ENCODE data around the gene ZNF512B.

The ZNF512B gene

DNA sequence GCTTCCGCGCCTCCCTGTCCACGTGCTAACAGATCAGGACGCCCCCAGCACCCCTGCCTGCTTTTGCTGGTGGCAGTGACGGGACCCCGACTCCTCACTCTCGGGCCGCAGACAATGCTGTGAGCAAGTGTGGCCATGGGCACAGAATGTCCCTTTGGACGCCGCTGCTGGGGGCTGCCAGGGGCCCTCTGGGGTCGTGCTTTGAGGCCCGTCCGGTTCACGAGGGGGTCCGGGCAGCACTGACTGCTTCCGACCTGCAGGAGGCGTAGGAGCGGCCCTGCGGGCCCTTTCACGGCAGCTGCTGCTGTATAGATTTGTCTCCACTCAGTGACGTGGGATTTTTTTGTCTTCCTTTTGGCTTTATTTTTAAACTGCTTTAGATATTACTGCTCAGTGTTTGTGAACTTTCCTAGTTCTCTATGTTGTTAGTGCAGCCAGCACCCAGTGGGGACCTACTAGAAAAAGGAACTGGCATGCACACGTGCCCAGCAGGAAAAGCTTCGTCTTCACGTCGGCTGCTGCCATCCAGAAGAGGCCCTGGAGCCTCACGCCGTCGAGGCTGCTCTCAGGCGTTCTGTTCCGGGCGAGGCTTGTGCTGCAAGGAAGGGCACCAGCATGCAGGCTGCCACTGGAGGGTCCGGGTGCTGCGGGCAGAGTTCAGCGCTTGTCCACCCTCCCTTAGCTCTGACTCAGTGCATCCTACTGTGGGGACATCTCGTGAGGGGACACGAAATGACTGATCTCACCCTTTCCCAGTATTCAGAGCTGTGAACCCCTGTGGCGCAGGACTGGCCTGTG is 35.3 kb downstream of the ZNF512B start:
- no peaks in the 10 kb centered on the region for H3K9me3 ChIP-seq (ENCODE audit: low read length)
- H3K4me2 ChIP-seq (ENCODE audit: low read length) = no peak overlapping the region
- H3K9me2 ChIP-seq (ENCODE audit: low read depth, low read length) = no peaks in the 10 kb centered on the region
- TF ChIP-seq, protein P1, sequence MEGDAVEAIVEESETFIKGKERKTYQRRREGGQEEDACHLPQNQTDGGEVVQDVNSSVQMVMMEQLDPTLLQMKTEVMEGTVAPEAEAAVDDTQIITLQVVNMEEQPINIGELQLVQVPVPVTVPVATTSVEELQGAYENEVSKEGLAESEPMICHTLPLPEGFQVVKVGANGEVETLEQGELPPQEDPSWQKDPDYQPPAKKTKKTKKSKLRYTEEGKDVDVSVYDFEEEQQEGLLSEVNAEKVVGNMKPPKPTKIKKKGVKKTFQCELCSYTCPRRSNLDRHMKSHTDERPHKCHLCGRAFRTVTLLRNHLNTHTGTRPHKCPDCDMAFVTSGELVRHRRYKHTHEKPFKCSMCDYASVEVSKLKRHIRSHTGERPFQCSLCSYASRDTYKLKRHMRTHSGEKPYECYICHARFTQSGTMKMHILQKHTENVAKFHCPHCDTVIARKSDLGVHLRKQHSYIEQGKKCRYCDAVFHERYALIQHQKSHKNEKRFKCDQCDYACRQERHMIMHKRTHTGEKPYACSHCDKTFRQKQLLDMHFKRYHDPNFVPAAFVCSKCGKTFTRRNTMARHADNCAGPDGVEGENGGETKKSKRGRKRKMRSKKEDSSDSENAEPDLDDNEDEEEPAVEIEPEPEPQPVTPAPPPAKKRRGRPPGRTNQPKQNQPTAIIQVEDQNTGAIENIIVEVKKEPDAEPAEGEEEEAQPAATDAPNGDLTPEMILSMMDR (IDR thresholded peaks at IDR 0.05; ENCODE audit: low read length) = peak; percentile 63
- TF ChIP-seq EZH2 (IDR thresholded peaks at IDR 0.05; ENCODE audit: borderline replicate concordance, low read length) = no peak
- H3K36me3 ChIP-seq (ENCODE audit: insufficient read depth, low read length) = peaks cover 76% of the 10 kb centered on the region
- no peak overlapping the region for H2AFZ ChIP-seq (ENCODE audit: low read length)
- H3K9ac ChIP-seq (ENCODE audit: low read length) = no peak overlapping the region
- no peak overlapping the region for H3K27ac ChIP-seq (ENCODE audit: low read depth, low read length, poor library complexity, severe bottlenecking)
- no peaks in the 10 kb centered on the region for H4K20me1 ChIP-seq (ENCODE audit: insufficient read depth, low read length)
- no peaks in the 10 kb centered on the region for H3K27me3 ChIP-seq (ENCODE audit: insufficient read depth, low read length)
- H3K4me3 ChIP-seq (ENCODE audit: low read depth, low read length, poor library complexity, severe bottlenecking) = no peak overlapping the region
- H3K4me1 ChIP-seq (ENCODE audit: insufficient read depth, low read length, severe bottlenecking) = no peaks in the 10 kb centered on the region
- no peaks in the 10 kb centered on the region for H3K79me2 ChIP-seq (ENCODE audit: insufficient read depth, low read length)
- no peaks in the 10 kb centered on the region for H3F3A ChIP-seq (ENCODE audit: insufficient read depth, low read length)

DNA sequence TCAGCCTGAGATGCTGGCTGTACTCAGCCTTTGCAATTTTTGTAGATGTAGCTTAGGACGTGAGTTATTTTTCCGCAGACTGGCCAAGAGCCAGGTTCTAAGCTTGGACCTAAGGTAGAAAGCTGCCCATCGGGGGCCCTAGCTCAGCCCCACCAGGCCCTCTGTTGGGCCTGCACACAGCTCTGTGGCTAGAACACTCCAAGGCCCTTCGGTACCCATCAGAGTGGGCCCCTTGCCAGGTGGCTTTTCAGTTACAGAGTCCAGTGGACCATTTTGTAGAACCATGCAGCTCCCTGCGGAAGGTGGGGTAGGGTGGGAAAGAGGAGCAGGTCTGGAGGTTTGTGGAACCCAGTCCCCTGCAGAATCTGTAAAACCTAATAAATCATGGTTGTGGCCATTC is 36.1 kb downstream of the ZNF512B start:
- H3K4me3 ChIP-seq (ENCODE audit: low read depth, low read length, poor library complexity, severe bottlenecking) = no peak overlapping the region
- no peaks in the 10 kb centered on the region for H3K4me1 ChIP-seq (ENCODE audit: insufficient read depth, low read length, severe bottlenecking)
- no peaks in the 10 kb centered on the region for H3K27me3 ChIP-seq (ENCODE audit: insufficient read depth, low read length)
- TF ChIP-seq EZH2 (IDR thresholded peaks at IDR 0.05; ENCODE audit: borderline replicate concordance, low read length) = no peak
- TF ChIP-seq, protein P1 (IDR thresholded peaks at IDR 0.05; ENCODE audit: low read length) = no peak
- no peak overlapping the region for H3K27ac ChIP-seq (ENCODE audit: low read depth, low read length, poor library complexity, severe bottlenecking)
- no peaks in the 10 kb centered on the region for H3K9me3 ChIP-seq (ENCODE audit: low read length)
- H2AFZ ChIP-seq (ENCODE audit: low read length) = no peak overlapping the region
- no peaks in the 10 kb centered on the region for H3K79me2 ChIP-seq (ENCODE audit: insufficient read depth, low read length)
- H4K20me1 ChIP-seq (ENCODE audit: insufficient read depth, low read length) = no peaks in the 10 kb centered on the region
- no peaks in the 10 kb centered on the region for H3F3A ChIP-seq (ENCODE audit: insufficient read depth, low read length)
- H3K9me2 ChIP-seq (ENCODE audit: low read depth, low read length) = no peaks in the 10 kb centered on the region
- H3K9ac ChIP-seq (ENCODE audit: low read length) = no peak overlapping the region
- H3K4me2 ChIP-seq (ENCODE audit: low read length) = no peak overlapping the region
- H3K36me3 ChIP-seq (ENCODE audit: insufficient read depth, low read length) = peaks cover 77% of the 10 kb centered on the region

GRCh38 chr20:63932606-63933160 is 37.0 kb downstream of the ZNF512B start:
- Histone ChIP-seq H3K79me2 (ENCODE audit: insufficient read depth, low read length) (no peaks in the 10 kb centered on the region), H3F3A (ENCODE audit: insufficient read depth, low read length) (no peaks in the 10 kb centered on the region), H2AFZ (ENCODE audit: low read length) (no peak overlapping the region), H3K4me1 (ENCODE audit: insufficient read depth, low read length, severe bottlenecking) (no peaks in the 10 kb centered on the region), H3K9me2 (ENCODE audit: low read depth, low read length) (no peaks in the 10 kb centered on the region), H3K27me3 (ENCODE audit: insufficient read depth, low read length) (no peaks in the 10 kb centered on the region), H3K9me3 (ENCODE audit: low read length) (no peaks in the 10 kb centered on the region), H3K27ac (ENCODE audit: low read depth, low read length, poor library complexity, severe bottlenecking) (no peak overlapping the region), H3K9ac (ENCODE audit: low read length) (no peak overlapping the region), H3K4me3 (ENCODE audit: low read depth, low read length, poor library complexity, severe bottlenecking) (no peak overlapping the region), H4K20me1 (ENCODE audit: insufficient read depth, low read length) (no peaks in the 10 kb centered on the region), H3K36me3 (ENCODE audit: insufficient read depth, low read length) (peaks cover 84% of the 10 kb centered on the region), H3K4me2 (ENCODE audit: low read length) (no peak overlapping the region)
- TF ChIP-seq, protein P1 (IDR thresholded peaks at IDR 0.05; ENCODE audit: low read length) = no peak
- no peak for TF ChIP-seq EZH2 (IDR thresholded peaks at IDR 0.05; ENCODE audit: borderline replicate concordance, low read length)

Measured in OCI-LY1 (cell line).